Sciatic nerve (tissue), 2 donors: ENCODE results near the gene TEKT5. TPM values are rescaled to one million over a fixed set of nuclear protein-coding genes. Genes with fewer than 3 reads are reported as not detected.
"Not testable (repeated sequence)": the region's sequence is repeated elsewhere in the genome, so short reads cannot be mapped to it uniquely, and the experiment has no call there.

ENCODE experiments used
- ATAC-seq: fragments of 200-7000 bp; cut with Tn5 transposase; one replicate; pipeline ENCODE4 v1.9.1; 2020; ENCODE audit warnings: mild to moderate bottlenecking, moderate library complexity
- DNase-seq: peaks from one replicate; pipeline ENCODE4 v3.0.0-alpha.2; 2020; ENCODE audit warnings: low spot score
- intact Hi-C: fragments of 100-400 bp; cut with DNase I; formaldehyde crosslinking; loops from one replicate; pipeline ENCODE4 v1.14.2; 2022
- total RNA-seq: library from RNA; stranded (reverse); fragmentation: NEBNext Ultra II Directional; extraction: Animal tissue kit (Norgen Biotek cat#: 25700); gene quantifications from one replicate; pipeline ENCODE4 v1.2.1, GENCODE V29; 2021
- donor health status: DM: no; HTN: no; CAD: no.
- donor health status: DM: no; HTN: no; CAD: no.

TEKT5 gene
- total RNA-seq, 1 donor from 2014 or later, result not detected

GRCh38 chr16:10641953-10642949, 52.5 kb downstream of the TEKT5 start:
- no peak for DNase-seq
- ATAC-seq, result no peak
- intact Hi-C loops, result no loop called here

DNA sequence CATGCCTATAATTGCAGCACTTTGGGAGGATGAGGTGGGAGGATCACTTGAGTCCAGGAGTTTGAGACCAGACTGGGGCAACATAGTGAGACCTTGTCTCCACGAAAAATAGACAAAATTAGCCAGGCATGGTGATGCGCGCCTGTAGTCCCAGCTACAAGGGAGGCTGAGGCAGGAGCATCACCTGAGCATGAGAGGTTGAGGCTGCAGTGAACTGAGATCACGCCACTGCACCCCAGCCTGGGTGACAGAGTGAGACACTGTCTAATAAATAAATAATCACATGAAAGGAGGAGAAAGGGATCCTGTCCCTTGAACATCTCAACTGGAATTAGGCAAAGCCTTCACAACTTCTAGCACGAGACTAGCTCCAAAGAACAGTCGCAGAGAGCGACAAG, 53.2 kb downstream of the TEKT5 start:
- ATAC-seq (no peak), DNase-seq (no peak)
- intact Hi-C loops, result no loop called here

DNA sequence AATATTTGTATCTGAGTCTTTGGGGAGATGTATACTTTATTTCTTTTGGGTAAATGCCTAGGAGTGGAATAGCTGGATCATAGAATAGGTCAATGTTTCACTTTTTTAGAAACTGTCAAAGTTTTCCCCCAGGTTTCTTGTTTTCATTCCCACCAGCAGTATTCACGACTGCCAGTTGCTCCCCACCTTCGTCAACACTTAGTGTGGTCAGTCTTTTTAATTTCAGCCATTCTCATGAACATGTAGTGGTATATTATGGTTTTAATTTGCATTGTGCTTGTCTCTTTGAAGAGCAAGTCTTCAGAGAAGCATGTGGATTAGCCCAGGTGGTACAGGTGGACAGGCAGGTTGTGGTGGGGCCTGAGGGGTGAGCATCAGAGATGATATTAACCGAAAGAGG, 53.8 kb downstream of the TEKT5 start:
- DNase-seq, result no peak
- ATAC-seq, result no peak
- intact Hi-C loops, result no loop called here

GRCh38 chr16:10638101-10638500, 56.6 kb downstream of the TEKT5 start:
- intact Hi-C loops, result no loop called here
- ATAC-seq, result no peak

GRCh38 chr16:10637337-10638037, 57.2 kb downstream of the TEKT5 start:
- DNase-seq, result no peak
- ATAC-seq, result no peak
- intact Hi-C loops, result no loop called here

More at GRCh38 chr16:10638101-10638500, 56.6 kb downstream of the TEKT5 start:
- no peak for DNase-seq

- ATAC-seq (no peak), DNase-seq (no peak)
- intact Hi-C loops, result no loop called here
Measured at GRCh38 chr16:10635365-10636021, 59.2 kb downstream of the TEKT5 start.

DNA sequence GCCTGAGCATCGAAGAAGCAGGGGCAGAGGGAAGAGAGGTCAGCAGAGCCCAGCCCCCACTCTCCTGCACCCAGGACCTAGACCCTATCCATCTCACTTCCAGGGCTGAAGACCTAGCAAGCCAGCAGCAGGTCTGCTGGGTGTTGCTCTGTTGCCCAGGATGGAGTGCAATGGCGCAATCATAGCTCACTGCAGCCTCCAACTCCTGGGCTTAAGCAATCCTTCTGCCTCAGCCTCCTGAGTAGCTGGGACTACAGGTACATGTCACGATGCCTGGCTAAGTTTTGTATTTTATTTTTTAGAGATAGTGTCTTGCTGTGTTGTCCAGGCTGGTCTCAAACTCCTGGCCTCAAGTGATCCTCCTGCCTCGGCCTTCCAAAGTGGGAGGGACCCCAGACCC, 61.3 kb downstream of the TEKT5 start:
- DNase-seq, ATAC-seq, intact Hi-C loops: not testable (repeated sequence)

- no peak for ATAC-seq
- DNase-seq, result no peak
- intact Hi-C loops, result no loop called here
Measured at GRCh38 chr16:10631886-10632285, 62.8 kb downstream of the TEKT5 start.

- DNase-seq (no peak), ATAC-seq (no peak)
- intact Hi-C loops, result loop anchor here (10.0 kb wide), 2 partner anchors 85 to 1765 kb away; partner anchors contain the start of gene CARHSP1
Measured at GRCh38 chr16:10629592-10629963, 65.2 kb downstream of the TEKT5 start.

DNA sequence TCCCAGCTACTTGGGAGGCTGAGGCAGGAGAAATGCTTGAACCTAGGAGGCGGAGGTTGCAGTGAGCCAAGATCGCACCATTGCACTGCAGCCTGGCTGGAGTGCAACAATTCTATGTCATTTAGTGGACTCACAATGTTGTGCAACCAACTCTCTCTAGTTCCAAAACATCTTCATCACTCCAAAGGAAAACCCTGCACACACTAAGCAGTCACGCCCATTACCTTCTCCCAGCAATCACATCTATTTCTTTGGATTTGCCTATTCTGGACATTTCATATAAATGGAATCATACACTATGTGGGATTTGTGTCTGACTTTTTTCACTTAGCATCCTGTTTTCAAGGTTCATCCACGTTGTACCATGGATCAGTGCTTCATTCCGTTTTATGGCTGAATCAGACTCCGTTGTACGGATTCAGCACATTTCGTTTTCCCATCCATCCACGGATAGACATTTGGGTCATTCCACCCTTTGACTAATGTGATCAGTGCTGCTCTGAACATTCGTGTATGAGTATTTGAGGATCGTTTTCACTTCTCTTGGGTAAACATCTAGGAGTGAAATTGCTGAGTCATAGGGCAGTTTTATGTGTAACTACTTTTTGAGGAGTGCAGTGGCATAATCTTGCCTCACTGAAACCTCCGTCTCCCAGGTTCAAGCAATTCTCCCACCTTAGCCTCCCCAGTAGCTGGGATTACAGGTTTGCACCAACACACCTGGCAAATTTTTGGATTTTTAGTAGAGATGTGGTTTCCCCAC, 69.0 kb downstream of the TEKT5 start:
- ATAC-seq (no peak), DNase-seq (no peak)
- intact Hi-C loops, result loop anchor here (10.0 kb wide), 2 partner anchors 81 to 1761 kb away; partner anchors contain the start of gene CARHSP1

DNA sequence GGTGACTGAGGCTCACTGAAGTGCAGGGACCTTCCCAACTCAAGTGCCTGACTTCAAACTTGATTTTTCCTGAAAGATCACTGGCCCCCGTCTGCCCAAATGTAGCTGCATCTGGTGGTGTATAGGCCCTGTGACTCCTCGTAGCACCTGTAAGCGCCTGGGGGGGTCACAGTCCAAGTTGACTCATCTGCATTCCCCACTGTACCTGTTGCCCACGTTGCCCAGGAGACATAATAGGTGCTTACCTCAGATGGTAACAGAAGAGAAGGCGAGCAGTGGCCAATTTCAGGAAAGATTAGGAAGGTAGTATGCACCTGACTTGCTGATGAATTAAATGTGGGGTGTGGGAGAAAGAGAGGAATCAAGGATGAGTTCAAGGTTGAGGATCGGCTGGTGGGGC, 70.2 kb downstream of the TEKT5 start:
- no peak for DNase-seq
- ATAC-seq, result no peak
- intact Hi-C loops, result loop anchor here (10.0 kb wide), 2 partner anchors 80 to 1760 kb away; partner anchors contain the start of gene CARHSP1

GRCh38 chr16:10623059-10623458, 71.7 kb downstream of the TEKT5 start:
- ATAC-seq, result no peak
- DNase-seq, result no peak
- intact Hi-C loops, result loop anchor here (10.0 kb wide), 2 partner anchors 78 to 1758 kb away; partner anchors contain the start of gene CARHSP1

GRCh38 chr16:10622036-10622921, 72.5 kb downstream of the TEKT5 start:
- DNase-seq (no peak), ATAC-seq (peak; percentile 32)
- intact Hi-C loops, result loop anchor here (10.0 kb wide), 2 partner anchors 77 to 1757 kb away; partner anchors contain the start of gene CARHSP1

- ATAC-seq, DNase-seq: not testable (repeated sequence)
- intact Hi-C loops, result loop anchor here (10.0 kb wide), 2 partner anchors 77 to 1757 kb away; partner anchors contain the start of gene CARHSP1
Measured at GRCh38 chr16:10621216-10621949, 73.3 kb downstream of the TEKT5 start.

- no peak for ATAC-seq
- intact Hi-C loops, result loop anchor here (10.0 kb wide), 2 partner anchors 75 to 1755 kb away; partner anchors contain the start of gene CARHSP1
- DNase-seq, result no peak
Measured at GRCh38 chr16:10620120-10620519, 74.6 kb downstream of the TEKT5 start.

GRCh38 chr16:10619271-10619849, 75.4 kb downstream of the TEKT5 start:
- DNase-seq (peak; percentile 79), ATAC-seq (peak; percentile 51)
- intact Hi-C loops, result no loop called here
